Psoas muscle (tissue), 8 donors: ENCODE measurements around the gene CNTNAP1. TPM values are rescaled to one million over a fixed set of nuclear protein-coding genes. Genes with fewer than 3 reads are reported as not detected.

ENCODE experiments used
- ATAC-seq, 4 donors: fragments of 200-7000 bp; cut with Tn5 transposase; one replicate each; pipeline ENCODE4 v1.9.1; 2020; ENCODE audit warnings: moderate library complexity in 3 of 4, mild to moderate bottlenecking in 2 of 4
- DNase-seq, 2 donors: peaks; one replicate each; pipeline ENCODE4 v3.0.0-alpha.2; 2020
- H3K27ac ChIP-seq: fragments of 200-600 bp; one replicate; pipeline ENCODE4 v1.8.0; 2022
- H3K27me3 ChIP-seq, 3 donors: fragments of 200-600 bp in 1 of 3; one replicate each; pipeline versions ENCODE4 v1.6.1 to v1.8.0; 2013 to 2022; ENCODE audit warnings: low read length in 2 of 3, mild to moderate bottlenecking in 2 of 3, moderate library complexity in 1 of 3; ENCODE audit not compliant: insufficient read depth in 3 of 3
- H3K36me3 ChIP-seq, 2 donors: fragments of 200-600 bp in 1 of 2; one replicate each; pipeline versions ENCODE4 v1.6.1 to v1.8.0; 2013 to 2022; ENCODE audit warnings: low read depth in 1 of 2, mild to moderate bottlenecking in 1 of 2, moderate library complexity in 1 of 2; ENCODE audit not compliant: insufficient read depth in 1 of 2
- H3K4me1 ChIP-seq: fragments of 200-600 bp; one replicate; pipeline ENCODE4 v1.8.0; 2022
- H3K4me3 ChIP-seq: fragments of 200-600 bp; one replicate; pipeline ENCODE4 v1.8.0; 2022; ENCODE audit warnings: mild to moderate bottlenecking
- H3K9me3 ChIP-seq: fragments of 200-600 bp; one replicate; pipeline ENCODE4 v1.8.0; 2022
- WGBS, 3 donors: extraction: QIAGEN DNeasy Blood & Tissue Kit; methylation state at CpG; one replicate each; pipeline versions ENCODE4 v1.1.6 to v1.1.7; 2013; 5-methylcytosine and 5-hydroxymethylcytosine counted together
- intact Hi-C, 2 donors: fragments of 100-400 bp; cut with DNase I; formaldehyde crosslinking; loops; one replicate each; pipeline versions ENCODE4 v1.11.0 to v1.14.2; 2022
- polyA plus RNA-seq, 3 donors: library from polyadenylated mRNA; stranded (reverse); fragments of 200-250 nt; gene quantifications; one replicate each; pipeline ENCODE4 v1.2.3, GENCODE V29; 2013
- total RNA-seq, 4 donors: library from RNA; stranded (reverse); fragmentation: NEBNext Ultra II Directional in 2 of 4; extraction: Animal tissue kit (Norgen Biotek cat#: 25700) in 2 of 4; gene quantifications; one replicate each; pipeline versions ENCODE4 v1.2.1 to v1.2.4, GENCODE V29; 2021 to 2023
- TF ChIP-seq, protein P1 (sequence below): fragments of 200-600 bp; IDR thresholded peaks from one replicate; pipeline ENCODE4 v1.8.0; 2022; ENCODE audit warnings: antibody characterized with exemption
- donor health status: healthy with polysubstance abuse.
- donor health status: DM: no; HTN: no; CAD: no; lungs with moderate emphysema.
- donor health status: Bipolar disorder and iron deficiency.
- donor health status: healthy.
- donor health status: DM: yes; HTN: yes; CAD: no.
- donor health status: DM: no; HTN: no; CAD: no.
- donor health status: DM: no; HTN: no; CAD: no.
- donor health status: DM: yes; HTN: yes; CAD: no.

The CNTNAP1 gene
- total and polyA plus RNA-seq, 7 donors: 1.0 to 3.4 (median 2.0) TPM

GRCh38 chr17:42743595-42744282, 61.4 kb downstream of the CNTNAP1 start:
- intact Hi-C loops: loop anchor here in 1 of 2 donors (5.0 kb wide), 1 partner anchor 51 kb away; no protein-coding TSS in a partner anchor
- DNase-seq (no peak), ATAC-seq (no peak)
- peaks cover 17% of the 10 kb centered on the region for H3K4me1 ChIP-seq
- H3K27ac ChIP-seq: peak overlapping the region; percentile 88
- H3K36me3 ChIP-seq: peaks cover 0 to 2% of the 10 kb centered on the region in 2 donors
- H3K27me3 ChIP-seq: no peaks in the 10 kb centered on the region
- H3K4me3 ChIP-seq: peak overlapping the region; percentile 76
- TF ChIP-seq, protein P1, sequence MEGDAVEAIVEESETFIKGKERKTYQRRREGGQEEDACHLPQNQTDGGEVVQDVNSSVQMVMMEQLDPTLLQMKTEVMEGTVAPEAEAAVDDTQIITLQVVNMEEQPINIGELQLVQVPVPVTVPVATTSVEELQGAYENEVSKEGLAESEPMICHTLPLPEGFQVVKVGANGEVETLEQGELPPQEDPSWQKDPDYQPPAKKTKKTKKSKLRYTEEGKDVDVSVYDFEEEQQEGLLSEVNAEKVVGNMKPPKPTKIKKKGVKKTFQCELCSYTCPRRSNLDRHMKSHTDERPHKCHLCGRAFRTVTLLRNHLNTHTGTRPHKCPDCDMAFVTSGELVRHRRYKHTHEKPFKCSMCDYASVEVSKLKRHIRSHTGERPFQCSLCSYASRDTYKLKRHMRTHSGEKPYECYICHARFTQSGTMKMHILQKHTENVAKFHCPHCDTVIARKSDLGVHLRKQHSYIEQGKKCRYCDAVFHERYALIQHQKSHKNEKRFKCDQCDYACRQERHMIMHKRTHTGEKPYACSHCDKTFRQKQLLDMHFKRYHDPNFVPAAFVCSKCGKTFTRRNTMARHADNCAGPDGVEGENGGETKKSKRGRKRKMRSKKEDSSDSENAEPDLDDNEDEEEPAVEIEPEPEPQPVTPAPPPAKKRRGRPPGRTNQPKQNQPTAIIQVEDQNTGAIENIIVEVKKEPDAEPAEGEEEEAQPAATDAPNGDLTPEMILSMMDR: no peak
- H3K9me3 ChIP-seq: no peaks in the 10 kb centered on the region
- 48 to 61% (median 49%) methylated on average over 10 of the region's 10 CpGs for whole genome bisulfite sequencing, 3 donors

- peaks cover 0 to 2% of the 10 kb centered on the region in 2 donors for H3K36me3 ChIP-seq
- peak; percentile 84 to 91 for DNase-seq
- H3K27ac ChIP-seq: peak overlapping the region; percentile 88
- H3K4me3 ChIP-seq: peak overlapping the region; percentile 76
- H3K9me3 ChIP-seq: no peaks in the 10 kb centered on the region
- TF ChIP-seq, protein P1: no peak
- H3K4me1 ChIP-seq: peaks cover 17% of the 10 kb centered on the region
- peak; percentile 76 to 85 (median 80) for ATAC-seq
- intact Hi-C loops: loop anchor here in 1 of 2 donors (5.0 kb wide), 1 partner anchor 52 kb away; no protein-coding TSS in a partner anchor
- WGBS, 3 donors: 1% methylated on average over 22 to 32 of the region's 32 CpGs
- H3K27me3 ChIP-seq: no peaks in the 10 kb centered on the region
Measured at GRCh38 chr17:42744283-42744805, 62.0 kb downstream of the CNTNAP1 start.

- H3K27ac ChIP-seq: peak within 1 kb of the TSS; percentile 88
- intact Hi-C loops: loop anchor here in 1 of 2 donors (5.0 kb wide), 1 partner anchor 53 kb away; no protein-coding TSS in a partner anchor
Measured at GRCh38 chr17:42744806-42745617, 62.7 kb downstream of the CNTNAP1 start, which contains the start of gene EZH1. EZH1 (minus strand) TSS chr17:42745040; CDS start chr17:42728941, 16,099 bp downstream.

DNA sequence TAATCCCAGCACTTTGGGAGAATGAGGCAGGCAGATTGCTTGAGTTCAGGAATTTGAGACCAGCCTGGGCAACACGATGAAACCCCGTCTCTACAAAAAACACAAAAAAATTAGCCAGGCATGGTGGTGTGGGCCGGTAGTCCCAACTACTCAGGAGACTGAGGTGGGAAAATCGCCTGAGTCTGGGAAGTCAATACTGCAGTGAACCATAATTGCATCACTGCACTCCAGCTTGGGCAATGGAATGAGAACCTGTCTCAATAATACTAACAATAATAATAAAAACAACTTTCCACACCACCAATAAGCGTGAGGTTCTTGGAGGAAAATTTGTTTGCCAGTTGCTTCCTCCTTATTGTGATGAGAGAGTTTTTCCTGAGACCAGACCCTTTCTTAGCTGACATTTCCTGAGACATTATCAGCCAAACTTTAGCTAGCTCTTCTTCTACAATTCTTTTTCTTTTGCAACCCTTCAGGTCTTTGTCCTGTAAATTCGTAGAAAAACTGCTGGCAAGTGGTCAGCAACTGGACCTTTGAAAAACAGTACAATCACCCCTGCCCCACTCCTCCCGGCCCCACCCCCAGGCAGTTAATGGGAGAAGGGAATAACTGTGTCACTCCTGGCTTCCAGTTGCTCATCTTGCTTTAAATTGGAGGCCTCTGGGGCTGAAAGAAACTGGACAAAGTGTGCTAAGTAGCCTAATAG, 66.0 kb downstream of the CNTNAP1 start:
- Histone ChIP-seq H3K9me3 (no peaks in the 10 kb centered on the region), H3K27ac (peak overlapping the region; percentile 3), H3K4me3 (no peak overlapping the region), H3K4me1 (peaks cover 14% of the 10 kb centered on the region), H3K27me3 (no peaks in the 10 kb centered on the region), H3K36me3 (no peaks in the 10 kb centered on the region)
- 31 to 40% (median 35%) methylated on average over 7 of the region's 7 CpGs for WGBS, 3 donors
- intact Hi-C loops: no loop called here
- ATAC-seq: no peak
- TF ChIP-seq, protein P1: no peak
- DNase-seq: peak; percentile 57 to 75

More at GRCh38 chr17:42744806-42745617, 62.7 kb downstream of the CNTNAP1 start, which contains the start of gene EZH1:
- H3K4me3 ChIP-seq: peak within 1 kb of the TSS; percentile 76
- no peaks in the 10 kb centered on the region for H3K9me3 ChIP-seq
- WGBS, 3 donors: 4 to 7% (median 6%) methylated on average over 37 to 50 of the region's 50 CpGs
- TF ChIP-seq, protein P1: no peak
- ATAC-seq (peak; percentile 97 to 98 (median 98)), DNase-seq (peak; percentile 90 to 96)
- no peaks in the 10 kb centered on the region for H3K27me3 ChIP-seq
- peaks cover 17% of the 10 kb centered on the region for H3K4me1 ChIP-seq
- H3K36me3 ChIP-seq: peaks cover 0 to 2% of the 10 kb centered on the region in 2 donors
